ENCODE data around the gene HS3ST4.

DNA sequence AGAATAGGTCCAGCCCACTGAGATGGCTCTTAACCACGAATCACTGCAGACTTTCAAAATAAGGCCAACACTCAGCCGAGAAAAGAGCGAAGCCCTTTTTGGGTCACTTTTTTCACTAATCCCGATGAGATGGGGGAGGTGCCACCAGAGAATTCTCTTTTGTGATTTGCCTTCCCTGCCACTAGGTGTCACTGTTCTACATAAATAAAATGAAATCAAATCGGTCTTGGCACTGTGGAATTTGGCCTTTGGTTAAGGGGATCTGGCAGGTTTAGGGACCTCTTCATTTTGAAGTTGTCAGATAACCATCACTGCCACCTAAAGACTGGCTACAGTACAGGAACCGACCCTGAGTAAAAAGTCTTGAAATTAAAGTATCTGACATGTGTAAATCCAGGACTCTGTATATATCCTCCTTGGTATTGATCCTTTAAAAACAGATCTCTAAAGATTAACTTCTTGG is 147.0 kb downstream of the HS3ST4 start:
- TF ChIP-seq, protein P1, sequence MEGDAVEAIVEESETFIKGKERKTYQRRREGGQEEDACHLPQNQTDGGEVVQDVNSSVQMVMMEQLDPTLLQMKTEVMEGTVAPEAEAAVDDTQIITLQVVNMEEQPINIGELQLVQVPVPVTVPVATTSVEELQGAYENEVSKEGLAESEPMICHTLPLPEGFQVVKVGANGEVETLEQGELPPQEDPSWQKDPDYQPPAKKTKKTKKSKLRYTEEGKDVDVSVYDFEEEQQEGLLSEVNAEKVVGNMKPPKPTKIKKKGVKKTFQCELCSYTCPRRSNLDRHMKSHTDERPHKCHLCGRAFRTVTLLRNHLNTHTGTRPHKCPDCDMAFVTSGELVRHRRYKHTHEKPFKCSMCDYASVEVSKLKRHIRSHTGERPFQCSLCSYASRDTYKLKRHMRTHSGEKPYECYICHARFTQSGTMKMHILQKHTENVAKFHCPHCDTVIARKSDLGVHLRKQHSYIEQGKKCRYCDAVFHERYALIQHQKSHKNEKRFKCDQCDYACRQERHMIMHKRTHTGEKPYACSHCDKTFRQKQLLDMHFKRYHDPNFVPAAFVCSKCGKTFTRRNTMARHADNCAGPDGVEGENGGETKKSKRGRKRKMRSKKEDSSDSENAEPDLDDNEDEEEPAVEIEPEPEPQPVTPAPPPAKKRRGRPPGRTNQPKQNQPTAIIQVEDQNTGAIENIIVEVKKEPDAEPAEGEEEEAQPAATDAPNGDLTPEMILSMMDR (IDR thresholded peaks at IDR 0.05), result peak in 5 of 7 experiments; percentile 56 to 81 (median 64)
- TF ChIP-seq POLR2AphosphoS5 (IDR thresholded peaks at IDR 0.05), result no peak
- TF ChIP-seq POLR2A (IDR thresholded peaks at IDR 0.05), result no peak

Measured in stomach (tissue), 4 donors.